Psoas muscle (tissue), 8 donors: ENCODE measurements around the gene LMNTD1. TPM values are rescaled to one million over a fixed set of nuclear protein-coding genes. Genes with fewer than 3 reads are reported as not detected.

Experiments
- ATAC-seq, 4 donors: fragments of 200-7000 bp; cut with Tn5 transposase; one replicate each; pipeline ENCODE4 v1.9.1; 2020; ENCODE audit warnings: moderate library complexity in 3 of 4, mild to moderate bottlenecking in 2 of 4
- DNase-seq, 2 donors: peaks; one replicate each; pipeline ENCODE4 v3.0.0-alpha.2; 2020
- H3K27ac ChIP-seq: fragments of 200-600 bp; one replicate; pipeline ENCODE4 v1.8.0; 2022
- H3K27me3 ChIP-seq, 3 donors: fragments of 200-600 bp in 1 of 3; one replicate each; pipeline versions ENCODE4 v1.6.1 to v1.8.0; 2013 to 2022; ENCODE audit warnings: low read length in 2 of 3, mild to moderate bottlenecking in 2 of 3, moderate library complexity in 1 of 3; ENCODE audit not compliant: insufficient read depth in 3 of 3
- H3K36me3 ChIP-seq, 2 donors: fragments of 200-600 bp in 1 of 2; one replicate each; pipeline versions ENCODE4 v1.6.1 to v1.8.0; 2013 to 2022; ENCODE audit warnings: low read depth in 1 of 2, mild to moderate bottlenecking in 1 of 2, moderate library complexity in 1 of 2; ENCODE audit not compliant: insufficient read depth in 1 of 2
- H3K4me1 ChIP-seq: fragments of 200-600 bp; one replicate; pipeline ENCODE4 v1.8.0; 2022
- H3K4me3 ChIP-seq: fragments of 200-600 bp; one replicate; pipeline ENCODE4 v1.8.0; 2022; ENCODE audit warnings: mild to moderate bottlenecking
- H3K9me3 ChIP-seq: fragments of 200-600 bp; one replicate; pipeline ENCODE4 v1.8.0; 2022
- CTCF ChIP-seq: fragments of 200-600 bp; IDR thresholded peaks from one replicate; pipeline ENCODE4 v1.8.0; 2022; ENCODE audit warnings: antibody characterized with exemption
- WGBS, 3 donors: extraction: QIAGEN DNeasy Blood & Tissue Kit; methylation state at CpG; one replicate each; pipeline versions ENCODE4 v1.1.6 to v1.1.7; 2013; 5-methylcytosine and 5-hydroxymethylcytosine counted together
- intact Hi-C, 2 donors: fragments of 100-400 bp; cut with DNase I; formaldehyde crosslinking; loops; one replicate each; pipeline versions ENCODE4 v1.11.0 to v1.14.2; 2022
- polyA plus RNA-seq, 3 donors: library from polyadenylated mRNA; stranded (reverse); fragments of 200-250 nt; gene quantifications; one replicate each; pipeline ENCODE4 v1.2.3, GENCODE V29; 2013
- total RNA-seq, 4 donors: library from RNA; stranded (reverse); fragmentation: NEBNext Ultra II Directional in 2 of 4; extraction: Animal tissue kit (Norgen Biotek cat#: 25700) in 2 of 4; gene quantifications; one replicate each; pipeline versions ENCODE4 v1.2.1 to v1.2.4, GENCODE V29; 2021 to 2023
- donor health status: healthy with polysubstance abuse.
- donor health status: DM: no; HTN: no; CAD: no; lungs with moderate emphysema.
- donor health status: Bipolar disorder and iron deficiency.
- donor health status: healthy.
- donor health status: DM: yes; HTN: yes; CAD: no.
- donor health status: DM: no; HTN: no; CAD: no.
- donor health status: DM: no; HTN: no; CAD: no.
- donor health status: DM: yes; HTN: yes; CAD: no.

Gene LMNTD1
- total and polyA plus RNA-seq, 7 donors, result not detected

GRCh38 chr12:25526778-25527177 is 26.3 kb downstream of the LMNTD1 start:
- no peaks in the 10 kb centered on the region for H3K4me1 ChIP-seq
- no peak for TF ChIP-seq CTCF
- no peak overlapping the region for H3K4me3 ChIP-seq
- DNase-seq, result no peak
- ATAC-seq, result no peak
- no peaks in the 10 kb centered on the region for H3K36me3 ChIP-seq
- H3K9me3 ChIP-seq, result no peaks in the 10 kb centered on the region
- H3K27ac ChIP-seq, result no peak overlapping the region
- intact Hi-C loops, result no loop called here
- 72 to 77% (median 76%) methylated on average over 3 of the region's 3 CpGs for WGBS, 3 donors
- H3K27me3 ChIP-seq, result no peaks in the 10 kb centered on the region

- DNase-seq, result no peak
- no peak for ATAC-seq
- H3K27me3 ChIP-seq, result no peaks in the 10 kb centered on the region
- intact Hi-C loops, result no loop called here
- H3K27ac ChIP-seq, result no peak overlapping the region
- H3K4me3 ChIP-seq, result no peak overlapping the region
- no peaks in the 10 kb centered on the region for H3K9me3 ChIP-seq
- no peaks in the 10 kb centered on the region for H3K36me3 ChIP-seq
- no peak for TF ChIP-seq CTCF
- no peaks in the 10 kb centered on the region for H3K4me1 ChIP-seq
Observed at GRCh38 chr12:25524366-25524765, 28.7 kb downstream of the LMNTD1 start.

GRCh38 chr12:25521625-25522256 is 31.3 kb downstream of the LMNTD1 start:
- H3K9me3 ChIP-seq, result no peaks in the 10 kb centered on the region
- ATAC-seq (no peak), DNase-seq (no peak)
- no peak overlapping the region for H3K4me3 ChIP-seq
- intact Hi-C loops, result no loop called here
- 56 to 65% (median 64%) methylated on average over 5 of the region's 5 CpGs for WGBS, 3 donors
- no peak overlapping the region for H3K27ac ChIP-seq
- no peaks in the 10 kb centered on the region for H3K27me3 ChIP-seq
- H3K4me1 ChIP-seq, result no peaks in the 10 kb centered on the region
- H3K36me3 ChIP-seq, result no peaks in the 10 kb centered on the region
- no peak for TF ChIP-seq CTCF

GRCh38 chr12:25518512-25518911 is 34.6 kb downstream of the LMNTD1 start:
- H3K27me3 ChIP-seq, result no peaks in the 10 kb centered on the region
- DNase-seq (no peak), ATAC-seq (no peak)
- H3K27ac ChIP-seq, result no peak overlapping the region
- H3K4me3 ChIP-seq, result no peak overlapping the region
- no peak for TF ChIP-seq CTCF
- intact Hi-C loops, result no loop called here
- no peaks in the 10 kb centered on the region for H3K9me3 ChIP-seq
- 83 to 90% (median 85%) methylated on average over 5 of the region's 5 CpGs for WGBS, 3 donors
- no peaks in the 10 kb centered on the region for H3K36me3 ChIP-seq
- H3K4me1 ChIP-seq, result no peaks in the 10 kb centered on the region

GRCh38 chr12:25504744-25505143 is 48.3 kb downstream of the LMNTD1 start:
- H3K4me1 ChIP-seq, result no peaks in the 10 kb centered on the region
- WGBS, 3 donors, result 50 to 69% (median 63%) methylated on average over 1 of the region's 1 CpG
- no peaks in the 10 kb centered on the region for H3K9me3 ChIP-seq
- no peaks in the 10 kb centered on the region for H3K36me3 ChIP-seq
- no peak overlapping the region for H3K27ac ChIP-seq
- ATAC-seq, result no peak
- no peak for DNase-seq
- no peaks in the 10 kb centered on the region for H3K27me3 ChIP-seq
- no peak for TF ChIP-seq CTCF
- intact Hi-C loops, result no loop called here
- no peak overlapping the region for H3K4me3 ChIP-seq
